ENCODE results near the gene LRRC42. TPM values are rescaled to one million over a fixed set of nuclear protein-coding genes. Genes with fewer than 3 reads are reported as not detected.

LRRC42 gene
- total RNA-seq, 1 experiment from 2014 or later, result 78.7 TPM

DNA sequence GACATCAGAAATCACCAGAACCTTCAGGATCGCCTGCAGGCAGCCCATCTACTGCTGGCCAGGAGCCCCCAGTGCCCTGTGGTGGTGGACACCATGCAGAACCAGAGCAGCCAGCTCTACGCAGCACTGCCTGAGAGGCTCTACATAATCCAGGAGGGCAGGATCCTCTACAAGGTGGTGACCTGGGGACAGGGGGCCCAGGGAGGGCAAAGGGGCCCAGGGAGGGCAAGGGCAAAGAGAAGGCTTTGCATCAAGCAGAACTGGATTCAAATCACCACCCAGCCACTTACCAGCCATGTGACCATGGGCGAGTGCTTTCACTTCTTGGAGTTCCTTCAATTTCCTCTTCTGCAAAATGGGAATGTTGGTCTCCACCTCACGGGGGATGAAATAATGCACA, 40.0 kb upstream of the LRRC42 start:
- no peak for DNase-seq
- Histone ChIP-seq H3K27ac (no peak overlapping the region), H3K9me2 (ENCODE audit: insufficient read depth) (no peaks in the 10 kb centered on the region), H3K27me3 (ENCODE audit: insufficient read depth, low read depth) (no peaks in the 10 kb centered on the region), H3K4me2 (no peak overlapping the region), H3K79me2 (ENCODE audit: low read depth) (no peaks in the 10 kb centered on the region), H2AFZ (no peak overlapping the region), H3K4me3 (no peak overlapping the region), H3F3A (ENCODE audit: insufficient read depth, low read depth) (no peaks in the 10 kb centered on the region; the same call in 1 of the 2 replicates), H3K36me3 (ENCODE audit: low read depth) (no peaks in the 10 kb centered on the region), H3K4me1 (replicated peaks; ENCODE audit: insufficient read depth) (peaks cover 10% of the 10 kb centered on the region), H3K9me3 (ENCODE audit: insufficient read depth, low read depth) (no peaks in the 10 kb centered on the region), H4K20me1 (ENCODE audit: insufficient read depth) (no peaks in the 10 kb centered on the region)
- ChIA-PET POLR2A (ENCODE audit: unreplicated experiment) (no interaction called here), CTCF (no interaction called here)
- TF ChIP-seq, protein P1, sequence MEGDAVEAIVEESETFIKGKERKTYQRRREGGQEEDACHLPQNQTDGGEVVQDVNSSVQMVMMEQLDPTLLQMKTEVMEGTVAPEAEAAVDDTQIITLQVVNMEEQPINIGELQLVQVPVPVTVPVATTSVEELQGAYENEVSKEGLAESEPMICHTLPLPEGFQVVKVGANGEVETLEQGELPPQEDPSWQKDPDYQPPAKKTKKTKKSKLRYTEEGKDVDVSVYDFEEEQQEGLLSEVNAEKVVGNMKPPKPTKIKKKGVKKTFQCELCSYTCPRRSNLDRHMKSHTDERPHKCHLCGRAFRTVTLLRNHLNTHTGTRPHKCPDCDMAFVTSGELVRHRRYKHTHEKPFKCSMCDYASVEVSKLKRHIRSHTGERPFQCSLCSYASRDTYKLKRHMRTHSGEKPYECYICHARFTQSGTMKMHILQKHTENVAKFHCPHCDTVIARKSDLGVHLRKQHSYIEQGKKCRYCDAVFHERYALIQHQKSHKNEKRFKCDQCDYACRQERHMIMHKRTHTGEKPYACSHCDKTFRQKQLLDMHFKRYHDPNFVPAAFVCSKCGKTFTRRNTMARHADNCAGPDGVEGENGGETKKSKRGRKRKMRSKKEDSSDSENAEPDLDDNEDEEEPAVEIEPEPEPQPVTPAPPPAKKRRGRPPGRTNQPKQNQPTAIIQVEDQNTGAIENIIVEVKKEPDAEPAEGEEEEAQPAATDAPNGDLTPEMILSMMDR (conservative IDR thresholded peaks at IDR 0.05), result no peak
- TF ChIP-seq EZH2 (IDR thresholded peaks at IDR 0.05; ENCODE audit: low read depth), result no peak
- intact Hi-C loops (cut with micrococcal nuclease; ENCODE audit: unreplicated experiment), result no loop called here
- BruUV-seq (replicated peaks), result no TSS peak

DNA sequence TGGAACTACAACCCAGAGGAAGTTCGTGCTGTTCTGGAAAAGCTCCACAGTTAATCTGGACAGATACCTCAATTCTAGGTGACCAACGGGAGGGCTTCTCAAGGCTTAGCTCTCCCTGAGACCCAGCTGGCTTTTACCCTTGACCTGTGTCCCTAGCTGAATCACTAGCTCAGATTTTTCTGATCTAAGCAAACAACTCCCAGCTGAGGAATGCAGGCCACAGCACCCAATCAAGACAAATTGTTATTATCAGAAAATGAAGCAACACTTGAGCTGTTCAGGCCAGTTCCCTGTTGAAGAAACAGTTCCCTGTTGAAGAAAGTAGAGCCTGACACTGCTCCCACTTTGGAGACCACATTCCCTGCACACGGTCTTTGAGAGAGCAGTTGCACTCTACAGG, 36.2 kb upstream of the LRRC42 start:
- POLR2A ChIA-PET (ENCODE audit: unreplicated experiment), result interaction anchor here (0.5 kb wide), 1 partner anchor 808 kb away, joined by 6 read pairs; no protein-coding TSS in a partner anchor
- peaks cover 10% of the 10 kb centered on the region for H3K4me1 ChIP-seq (replicated peaks; ENCODE audit: insufficient read depth)

DNA sequence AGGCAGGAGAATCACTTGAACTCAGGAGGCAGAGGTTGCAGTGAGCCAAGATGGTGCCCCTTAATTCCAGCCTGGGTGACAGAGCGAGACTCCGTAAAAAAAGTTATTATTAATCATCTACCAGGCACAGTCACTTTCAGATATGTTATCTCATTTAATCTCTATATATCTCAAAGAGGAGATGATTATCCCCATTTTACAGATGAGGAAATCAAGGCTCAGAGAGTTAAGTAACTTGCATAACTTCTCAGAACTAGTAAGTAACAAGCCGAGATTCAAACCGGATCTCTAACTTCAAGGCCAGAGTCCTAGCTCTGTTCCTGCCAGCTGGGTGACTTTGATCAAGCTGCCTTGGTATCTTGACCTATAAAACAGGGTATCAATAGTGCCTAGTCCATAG, 34.7 kb upstream of the LRRC42 start:
- TF ChIP-seq EZH2 (IDR thresholded peaks at IDR 0.05; ENCODE audit: low read depth), result no peak
- TF ChIP-seq, protein P1 (conservative IDR thresholded peaks at IDR 0.05), result no peak
- BruUV-seq (replicated peaks), result no TSS peak
- Histone ChIP-seq H4K20me1 (ENCODE audit: insufficient read depth) (no peaks in the 10 kb centered on the region), H3K9me2 (ENCODE audit: insufficient read depth) (no peaks in the 10 kb centered on the region), H3F3A (ENCODE audit: insufficient read depth, low read depth) (no peaks in the 10 kb centered on the region; the same call in 1 of the 2 replicates), H2AFZ (no peak overlapping the region), H3K4me2 (no peak overlapping the region), H3K27ac (no peak overlapping the region), H3K27me3 (ENCODE audit: insufficient read depth, low read depth) (no peaks in the 10 kb centered on the region), H3K4me1 (replicated peaks; ENCODE audit: insufficient read depth) (peaks cover 10% of the 10 kb centered on the region), H3K36me3 (ENCODE audit: low read depth) (no peaks in the 10 kb centered on the region), H3K4me3 (no peak overlapping the region), H3K9me3 (ENCODE audit: insufficient read depth, low read depth) (no peaks in the 10 kb centered on the region), H3K79me2 (ENCODE audit: low read depth) (no peaks in the 10 kb centered on the region)
- intact Hi-C loops (cut with micrococcal nuclease; ENCODE audit: unreplicated experiment), result no loop called here
- POLR2A ChIA-PET (ENCODE audit: unreplicated experiment), result no interaction called here
- no peak for DNase-seq
- CTCF ChIA-PET, result no interaction called here

More for the DNA sequence above, 36.2 kb upstream of the LRRC42 start:
- Histone ChIP-seq H3K4me2 (no peak overlapping the region; the same call in 1 of the 2 replicates), H3K36me3 (ENCODE audit: low read depth) (no peaks in the 10 kb centered on the region), H3K27me3 (ENCODE audit: insufficient read depth, low read depth) (no peaks in the 10 kb centered on the region), H3F3A (ENCODE audit: insufficient read depth, low read depth) (no peaks in the 10 kb centered on the region; the same call in 1 of the 2 replicates), H3K27ac (0 out of 2 replicates have a peak overlapping the region, but pooled peaks have one; percentile 27), H4K20me1 (ENCODE audit: insufficient read depth) (no peaks in the 10 kb centered on the region), H2AFZ (no peak overlapping the region), H3K9me2 (ENCODE audit: insufficient read depth) (no peaks in the 10 kb centered on the region), H3K79me2 (ENCODE audit: low read depth) (no peaks in the 10 kb centered on the region), H3K9me3 (ENCODE audit: insufficient read depth, low read depth) (no peaks in the 10 kb centered on the region), H3K4me3 (no peak overlapping the region)
- CTCF ChIA-PET, result interaction anchor here (0.6 kb wide), 1 partner anchor 678 kb away, joined by 3 read pairs; no protein-coding TSS in a partner anchor
- no TSS peak for BruUV-seq (replicated peaks)
- peak in 1 of 2 experiments; percentile 63 for DNase-seq
- TF ChIP-seq, protein P1 (conservative IDR thresholded peaks at IDR 0.05), result no peak
- no peak for TF ChIP-seq EZH2 (IDR thresholded peaks at IDR 0.05; ENCODE audit: low read depth)
- intact Hi-C loops (cut with micrococcal nuclease; ENCODE audit: unreplicated experiment), result no loop called here

Data from PC-9 (cell line).